Muscle of leg (tissue), 11 donors: ENCODE measurements around the gene ARHGAP23. TPM values are rescaled to one million over a fixed set of nuclear protein-coding genes. Genes with fewer than 3 reads are reported as not detected.

Source experiments
- DNase-seq: peaks from one replicate; pipeline ENCODE4 v3.0.0; 2013
- H3K27ac ChIP-seq: one replicate; pipeline ENCODE4 v1.5.1; 2013; ENCODE audit warnings: mild to moderate bottlenecking, low read length, control low read depth
- H3K27me3 ChIP-seq: one replicate; pipeline ENCODE4 v1.6.1; 2013; ENCODE audit warnings: low read length; ENCODE audit not compliant: control insufficient read depth, insufficient read depth
- H3K36me3 ChIP-seq: one replicate; pipeline ENCODE4 v1.6.1; 2013; ENCODE audit warnings: low read length; ENCODE audit not compliant: control insufficient read depth, insufficient read depth
- H3K4me1 ChIP-seq: one replicate; pipeline ENCODE4 v1.6.1; 2013; ENCODE audit warnings: low read length; ENCODE audit not compliant: control insufficient read depth, insufficient read depth
- H3K4me3 ChIP-seq: one replicate; pipeline ENCODE4 v1.5.1; 2013; ENCODE audit warnings: low read length, control low read depth
- H3K9me3 ChIP-seq: replicated peaks from 2 replicates; pipeline ENCODE4 v1.6.1; 2013; ENCODE audit warnings: low read depth, low read length; ENCODE audit not compliant: control insufficient read depth
- WGBS: methylation state at CpG from one replicate; pipeline ENCODE4 v1.1.5; 2013; ENCODE audit warnings: missing lambda C conversion rate; ENCODE audit not compliant: insufficient coverage; 5-methylcytosine and 5-hydroxymethylcytosine counted together
- polyA plus RNA-seq, 8 donors: library from polyadenylated mRNA; unstranded; fragments of 120-200 nt; gene quantifications; one replicate each; pipeline versions ENCODE4 v1.2.1 to v1.2.3, GENCODE V29; 2013; ENCODE audit warnings: inconsistent platforms in 1 of 8, low replicate concordance in 1 of 8; ENCODE audit not compliant: insufficient read length in 8 of 8, insufficient read depth in 1 of 8
- total RNA-seq: library from RNA; stranded (reverse); fragments of 120-200 nt; gene quantifications from one replicate; pipeline ENCODE4 v1.2.4, GENCODE V29; 2013

ARHGAP23 gene
- total and polyA plus RNA-seq, 9 donors: 17.1 to 44.2 (median 35.8) TPM

DNA sequence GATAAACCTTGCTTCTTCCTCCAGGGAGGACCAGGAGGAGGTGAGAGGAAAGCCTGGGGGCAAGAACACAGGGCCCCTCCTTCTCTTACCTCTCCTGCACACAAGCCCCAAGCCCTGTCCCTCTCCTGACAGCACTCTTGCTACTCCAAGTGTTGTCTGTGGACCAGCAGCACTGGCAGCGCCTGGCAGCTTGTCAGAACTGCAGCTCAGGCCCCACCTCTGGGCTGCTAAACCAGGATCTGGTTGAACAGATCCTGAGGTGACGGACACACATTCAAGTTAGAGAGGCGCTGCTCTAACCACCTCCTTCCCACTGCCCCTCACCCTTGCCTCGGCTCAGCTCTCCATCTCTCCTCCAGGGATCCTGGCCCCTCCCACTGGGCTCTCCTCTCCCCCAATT lies 121.0 kb downstream of the ARHGAP23 start:
- peaks cover 9% of the 10 kb centered on the region for H3K27me3 ChIP-seq
- no peak for DNase-seq

DNA sequence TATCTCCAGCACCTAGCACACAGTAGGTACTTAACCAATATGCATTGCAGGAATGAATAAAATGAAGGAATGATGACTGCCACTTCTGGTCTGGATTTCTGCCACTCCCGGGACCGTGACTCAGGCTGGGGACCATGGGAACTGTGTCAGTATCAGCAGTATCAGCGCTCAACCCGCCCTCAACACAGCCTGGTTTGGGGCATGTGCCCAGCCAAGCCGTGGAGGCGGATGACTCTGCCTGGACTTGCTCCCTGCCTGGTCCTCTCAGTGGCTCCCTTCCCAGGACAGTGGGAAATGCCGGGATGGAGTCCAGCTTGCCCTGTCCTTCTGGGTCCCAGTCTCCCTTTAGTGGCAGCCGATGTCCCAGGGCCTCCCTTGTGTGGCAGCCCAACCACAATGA lies 122.4 kb downstream of the ARHGAP23 start:
- DNase-seq: no peak
- H3K4me1 ChIP-seq: peaks cover 2% of the 10 kb centered on the region
- H3K27me3 ChIP-seq: peaks cover 9% of the 10 kb centered on the region
- H3K36me3 ChIP-seq: no peaks in the 10 kb centered on the region
- 75% methylated on average over 8 of the region's 8 CpGs for WGBS
- H3K4me3 ChIP-seq: no peak overlapping the region
- H3K27ac ChIP-seq: no peak overlapping the region
- no peaks in the 10 kb centered on the region for H3K9me3 ChIP-seq

More for the DNA sequence above, 121.0 kb downstream of the ARHGAP23 start:
- WGBS: 67% methylated on average over 4 of the region's 4 CpGs
- no peaks in the 10 kb centered on the region for H3K36me3 ChIP-seq
- no peaks in the 10 kb centered on the region for H3K9me3 ChIP-seq
- no peak overlapping the region for H3K4me3 ChIP-seq
- H3K27ac ChIP-seq: no peak overlapping the region
- H3K4me1 ChIP-seq: peaks cover under 1% of the 10 kb centered on the region

DNA sequence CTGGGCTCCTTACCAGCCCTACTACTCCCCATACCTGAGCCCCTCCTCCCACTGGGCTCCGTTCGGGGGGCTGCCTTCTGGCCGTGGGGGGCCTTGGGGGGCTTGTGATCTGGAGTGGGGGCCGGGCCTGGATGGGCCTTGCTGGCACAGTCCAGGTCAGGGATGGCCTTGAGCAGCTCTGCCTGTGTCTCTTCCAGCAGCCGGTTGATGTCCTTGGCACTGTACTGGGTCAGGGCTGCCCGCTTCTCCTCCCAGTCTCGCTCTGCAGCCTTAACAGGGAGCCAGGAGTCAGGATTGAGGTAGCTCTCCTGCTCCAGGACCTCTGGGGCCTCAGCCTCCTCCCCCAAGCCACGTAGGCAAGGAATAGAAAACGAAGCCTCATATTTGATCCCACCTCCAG lies 122.9 kb downstream of the ARHGAP23 start:
- Histone ChIP-seq H3K9me3 (no peaks in the 10 kb centered on the region), H3K27ac (no peak overlapping the region), H3K36me3 (no peaks in the 10 kb centered on the region), H3K27me3 (peaks cover 9% of the 10 kb centered on the region), H3K4me1 (peaks cover 2% of the 10 kb centered on the region), H3K4me3 (no peak overlapping the region)
- 89% methylated on average over 9 of the region's 9 CpGs for WGBS
- no peak for DNase-seq

DNA sequence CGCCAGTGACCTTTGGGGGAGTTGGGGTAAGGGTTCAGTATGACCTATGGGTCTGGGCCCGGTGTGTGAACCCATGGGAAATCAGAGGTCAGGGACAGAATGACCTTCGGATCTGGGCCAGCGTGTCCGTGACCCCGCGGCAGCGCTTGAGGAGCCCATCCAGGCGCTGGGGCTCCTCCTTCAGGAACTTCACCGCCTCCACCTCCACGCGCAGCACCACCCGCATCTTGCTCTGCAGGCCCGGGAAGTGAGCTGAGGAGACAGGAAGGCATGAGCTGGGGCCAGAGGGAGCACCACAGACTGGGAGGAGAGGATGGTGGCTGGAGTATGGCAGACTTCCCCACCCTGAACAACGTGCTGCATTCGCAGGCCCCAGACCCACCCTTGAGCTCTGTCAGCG lies 124.1 kb downstream of the ARHGAP23 start:
- H3K27ac ChIP-seq: no peak overlapping the region
- H3K4me1 ChIP-seq: peaks cover 5% of the 10 kb centered on the region
- DNase-seq: no peak
- no peaks in the 10 kb centered on the region for H3K36me3 ChIP-seq
- H3K4me3 ChIP-seq: no peak overlapping the region
- H3K9me3 ChIP-seq: no peaks in the 10 kb centered on the region
- peaks cover 13% of the 10 kb centered on the region for H3K27me3 ChIP-seq
- WGBS: 89% methylated on average over 14 of the region's 17 CpGs

DNA sequence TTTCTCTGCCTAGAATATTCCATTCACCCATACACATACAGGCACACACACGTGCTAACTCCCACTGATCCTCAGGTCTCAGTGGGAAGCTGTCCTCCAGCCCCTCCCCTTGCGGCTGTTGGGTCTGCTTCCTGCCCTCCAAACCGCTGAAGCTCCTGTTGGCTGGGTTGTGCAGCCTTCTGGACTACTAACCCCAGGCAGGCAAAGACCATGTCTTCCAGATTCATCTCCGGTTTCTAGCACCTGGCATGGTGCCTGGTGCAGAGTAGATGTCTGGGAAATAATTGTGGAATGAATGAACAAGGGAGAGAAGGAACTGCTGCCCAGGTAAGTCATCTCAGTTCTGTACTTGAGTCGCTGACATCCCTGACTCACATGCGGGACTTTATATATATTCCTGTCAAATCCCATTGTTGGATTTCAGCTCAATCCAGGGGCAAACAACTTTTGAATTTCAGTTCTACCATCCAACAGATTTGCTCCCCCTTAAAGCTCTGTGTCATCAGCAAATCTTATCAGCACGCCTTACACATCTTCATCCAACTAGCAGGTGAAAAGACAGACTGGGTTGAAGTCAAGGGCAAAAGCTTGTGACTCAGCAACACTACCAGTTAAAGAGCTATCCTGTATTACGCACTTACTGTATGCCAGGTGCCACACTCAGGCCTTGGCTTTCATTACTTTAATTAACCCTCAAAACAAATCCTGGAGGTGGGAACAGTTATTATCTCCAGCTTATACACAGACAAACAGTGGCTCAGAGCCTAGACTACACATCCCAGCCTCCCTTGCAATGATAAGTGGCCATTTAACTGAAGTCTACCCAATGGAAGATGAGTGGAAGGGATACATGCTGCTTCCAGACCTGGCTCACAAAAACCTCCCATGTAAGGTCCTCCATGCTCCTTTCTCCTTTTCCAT lies 126.4 kb downstream of the ARHGAP23 start:
- DNase-seq: peak; percentile 32
- Histone ChIP-seq H3K36me3 (no peaks in the 10 kb centered on the region), H3K4me3 (no peak overlapping the region), H3K4me1 (peaks cover 22% of the 10 kb centered on the region), H3K27me3 (peaks cover 36% of the 10 kb centered on the region), H3K9me3 (no peaks in the 10 kb centered on the region), H3K27ac (no peak overlapping the region)
- 32% methylated on average over 4 of the region's 8 CpGs for WGBS

DNA sequence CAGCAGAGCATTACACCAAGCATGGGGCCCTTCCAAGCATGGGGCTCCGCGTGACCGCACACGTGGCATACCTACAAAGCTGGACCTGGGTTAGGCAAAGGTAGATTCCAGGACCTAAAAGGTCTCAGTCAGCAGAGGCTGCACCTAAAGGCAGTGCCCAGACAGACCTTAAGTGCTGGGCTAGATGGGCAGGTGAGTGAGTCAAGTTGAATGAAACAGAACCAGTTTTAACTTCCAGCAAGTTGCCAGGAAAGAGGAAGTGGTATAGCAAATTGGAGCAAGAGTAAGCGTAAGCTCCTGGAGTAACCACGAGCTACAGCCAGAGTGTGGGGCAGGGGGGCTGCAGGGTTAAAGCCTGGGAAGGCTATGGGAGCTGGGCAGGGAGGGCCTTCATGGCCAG lies 128.0 kb downstream of the ARHGAP23 start:
- no peak for DNase-seq
- Histone ChIP-seq H3K36me3 (no peaks in the 10 kb centered on the region), H3K9me3 (no peaks in the 10 kb centered on the region), H3K4me1 (peaks cover 22% of the 10 kb centered on the region), H3K27ac (no peak overlapping the region), H3K27me3 (peaks cover 51% of the 10 kb centered on the region), H3K4me3 (no peak overlapping the region)
- WGBS: 84% methylated on average over 6 of the region's 6 CpGs

DNA sequence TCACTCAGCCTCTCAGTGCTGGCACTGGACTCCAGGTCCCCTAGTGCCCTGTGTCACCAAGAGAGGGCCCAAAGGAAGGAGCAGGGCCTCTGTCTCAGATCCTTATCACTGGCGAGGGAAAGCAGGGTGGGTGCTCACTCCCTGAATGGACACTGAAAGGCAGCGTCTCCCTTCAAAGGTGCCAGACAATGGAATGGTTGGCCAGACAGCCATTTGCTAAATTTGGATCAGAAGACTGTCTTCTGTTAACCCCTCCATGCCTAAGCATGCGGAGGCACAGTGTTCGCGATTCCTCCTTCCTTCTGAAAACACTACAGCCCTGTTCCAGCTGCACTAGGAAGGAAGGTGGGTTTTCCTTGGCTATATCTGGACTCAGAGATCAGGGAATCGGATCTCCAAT lies 129.1 kb downstream of the ARHGAP23 start:
- WGBS: 62% methylated on average over 3 of the region's 6 CpGs
- peaks cover 61% of the 10 kb centered on the region for H3K27me3 ChIP-seq
- H3K36me3 ChIP-seq: no peaks in the 10 kb centered on the region
- H3K27ac ChIP-seq: no peak overlapping the region
- peaks cover 22% of the 10 kb centered on the region for H3K4me1 ChIP-seq
- H3K4me3 ChIP-seq: no peak overlapping the region
- no peaks in the 10 kb centered on the region for H3K9me3 ChIP-seq
- DNase-seq: no peak

DNA sequence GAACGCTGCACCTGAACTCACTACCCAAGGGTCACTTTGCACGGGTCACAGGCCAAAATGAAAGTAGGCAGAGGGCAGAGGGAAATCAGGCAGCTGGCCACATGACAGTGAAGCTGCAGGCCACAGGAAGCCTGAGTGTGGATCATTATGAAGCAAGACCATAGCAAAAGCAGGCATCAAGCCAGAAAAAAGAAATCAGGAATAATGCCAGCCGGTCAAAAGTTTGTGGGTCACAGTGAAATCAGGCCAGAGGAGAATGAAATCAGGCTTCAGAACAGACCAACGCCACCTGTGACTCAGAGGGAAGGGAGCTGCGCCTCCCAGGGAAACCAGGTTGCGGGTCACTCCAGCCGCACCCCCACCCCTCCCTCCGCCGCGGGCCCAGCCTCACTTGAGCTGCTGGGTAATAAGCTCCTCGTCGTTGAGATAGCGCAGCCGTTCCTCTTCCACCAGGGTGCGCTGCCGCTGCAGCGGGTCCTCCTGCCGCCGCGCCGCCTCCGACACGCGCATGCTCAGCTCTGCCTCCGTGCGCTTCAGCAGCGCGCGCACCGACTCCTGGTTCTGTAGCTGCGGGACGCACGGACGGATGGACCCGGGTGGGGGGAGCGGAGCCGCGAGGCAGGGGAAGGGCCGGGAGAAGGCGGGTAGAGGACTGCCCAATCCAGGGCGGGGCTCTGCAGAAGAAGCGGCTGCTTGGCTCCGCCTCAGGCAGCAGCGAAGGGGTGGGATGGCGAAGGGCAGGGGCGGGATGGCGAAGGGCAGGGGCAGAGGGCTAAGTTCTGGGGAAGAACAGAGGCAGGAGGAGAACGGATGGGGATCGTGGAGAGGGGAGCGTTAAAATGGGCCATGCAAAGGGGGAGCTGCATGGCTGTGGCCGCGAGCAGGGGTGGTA lies 129.8 kb downstream of the ARHGAP23 start:
- Histone ChIP-seq H3K4me3 (peak overlapping the region; percentile 32), H3K4me1 (peaks cover 22% of the 10 kb centered on the region), H3K36me3 (no peaks in the 10 kb centered on the region), H3K27ac (no peak overlapping the region), H3K27me3 (peaks cover 63% of the 10 kb centered on the region), H3K9me3 (no peaks in the 10 kb centered on the region)
- DNase-seq: peak; percentile 92
- 4% methylated on average over 48 of the region's 52 CpGs for WGBS

DNA sequence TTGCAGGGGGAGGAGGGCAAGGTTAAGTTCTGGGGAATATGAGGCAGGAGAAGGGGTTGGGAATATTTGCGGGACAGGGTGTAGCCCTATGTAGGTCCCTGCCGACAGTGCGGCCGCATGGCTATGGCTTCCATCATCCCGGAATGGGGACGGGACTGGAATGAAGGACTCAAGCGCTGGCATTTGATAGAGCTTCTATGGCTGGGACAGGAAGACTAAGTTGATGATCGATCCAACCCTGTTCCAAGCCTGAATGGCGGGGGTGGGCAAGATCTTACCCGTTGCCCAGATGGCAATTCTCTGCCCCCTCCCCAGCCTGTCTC lies 130.4 kb downstream of the ARHGAP23 start:
- H3K27ac ChIP-seq: no peak overlapping the region
- peak overlapping the region; percentile 32 for H3K4me3 ChIP-seq
- 6% methylated on average over 10 of the region's 10 CpGs for WGBS
- no peak for DNase-seq
- no peaks in the 10 kb centered on the region for H3K36me3 ChIP-seq
- H3K4me1 ChIP-seq: peaks cover 22% of the 10 kb centered on the region
- no peaks in the 10 kb centered on the region for H3K9me3 ChIP-seq
- H3K27me3 ChIP-seq: peaks cover 69% of the 10 kb centered on the region
